Non-pigmented ciliary epithelial cell (primary cell): ENCODE results near the gene YWHAH.
A peak's percentile ranks its signal among the peaks of the same experiment; 100 is the strongest.
"Not testable (repeated sequence)": the region's sequence is repeated elsewhere in the genome, so short reads cannot be mapped to it uniquely, and the experiment has no call there.

Experiments used
- DNase-seq: peaks from one replicate; pipeline ENCODE4 v3.0.0-alpha.2; 2010; ENCODE audit warnings: low read depth

YWHAH gene

DNA sequence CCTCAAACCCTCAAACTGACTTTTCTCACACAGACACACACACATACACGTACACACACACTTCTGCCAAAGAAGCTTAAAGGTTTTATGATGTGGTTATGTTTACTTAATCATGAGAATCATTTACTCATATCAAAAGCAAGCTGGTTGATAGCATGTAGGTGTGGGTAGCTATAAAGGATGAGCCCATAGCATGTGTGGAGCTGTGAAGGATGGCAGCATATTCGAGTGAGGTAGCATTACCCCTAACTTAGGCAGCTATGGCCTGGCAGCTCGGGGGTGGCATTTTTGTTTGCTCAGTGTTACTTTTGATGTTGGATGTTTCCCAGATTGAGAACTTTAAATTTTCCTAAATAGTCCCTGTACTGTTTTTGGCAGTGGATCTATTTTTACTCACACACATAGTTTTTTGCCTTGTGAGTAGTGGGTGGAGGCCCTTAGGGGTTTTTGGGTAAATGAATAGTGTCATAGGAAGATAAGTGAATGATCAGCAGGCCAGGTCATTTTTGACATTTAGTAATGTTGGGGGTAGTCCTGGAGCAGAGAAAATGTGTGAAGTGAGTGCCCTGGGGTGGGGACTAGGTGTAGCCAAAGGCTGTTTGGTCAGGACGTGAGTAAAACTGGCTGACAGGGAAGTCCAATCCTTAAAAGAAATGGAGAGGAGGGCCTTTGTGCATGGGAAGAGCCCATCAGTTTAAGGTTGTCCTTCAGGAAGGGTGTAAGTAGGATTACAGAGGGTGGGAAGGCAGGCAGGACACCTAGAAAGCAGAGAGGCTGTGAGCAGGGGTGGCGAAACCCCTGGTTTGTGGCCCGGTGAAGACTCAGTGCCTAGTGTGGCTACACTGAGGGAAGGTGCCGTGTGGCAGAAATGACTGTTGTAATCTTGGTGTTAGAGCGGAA, 7.1 kb downstream of the YWHAH start:
- no peak for DNase-seq

DNA sequence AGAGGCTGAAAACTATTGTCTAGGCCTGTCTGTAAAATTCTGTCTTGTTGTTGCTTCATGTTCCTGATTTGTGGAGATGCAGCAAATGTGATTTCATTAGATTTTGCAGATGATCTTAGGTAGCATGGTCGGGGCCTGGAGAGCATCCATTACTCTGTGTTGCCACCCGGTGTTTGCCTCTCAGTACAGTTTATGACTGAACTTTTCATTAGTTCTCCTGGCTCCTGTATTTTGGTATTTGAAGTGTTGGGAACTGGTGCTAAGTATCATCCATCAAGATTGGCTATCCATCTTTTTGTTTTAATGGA, 7.7 kb downstream of the YWHAH start:
- no peak for DNase-seq

DNA sequence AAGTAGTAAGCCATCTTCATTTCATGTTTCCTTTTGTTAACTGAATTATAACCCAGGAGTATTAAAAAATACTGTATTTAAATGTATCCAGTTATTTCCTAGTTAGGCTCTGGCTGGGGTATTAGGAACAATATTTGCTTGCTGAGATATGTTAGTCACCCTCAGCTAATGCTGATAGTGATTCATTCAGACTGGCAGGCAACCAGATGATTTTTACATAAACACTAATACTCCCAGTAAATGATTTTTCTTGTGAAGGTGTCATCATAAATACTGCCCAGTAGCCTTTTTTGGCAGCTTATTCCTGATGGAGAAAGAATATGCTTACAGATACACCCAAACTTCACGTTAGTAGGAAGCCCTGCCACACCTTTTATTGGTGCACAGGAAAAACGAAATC, 8.1 kb downstream of the YWHAH start:
- peak; percentile 68 for DNase-seq

DNA sequence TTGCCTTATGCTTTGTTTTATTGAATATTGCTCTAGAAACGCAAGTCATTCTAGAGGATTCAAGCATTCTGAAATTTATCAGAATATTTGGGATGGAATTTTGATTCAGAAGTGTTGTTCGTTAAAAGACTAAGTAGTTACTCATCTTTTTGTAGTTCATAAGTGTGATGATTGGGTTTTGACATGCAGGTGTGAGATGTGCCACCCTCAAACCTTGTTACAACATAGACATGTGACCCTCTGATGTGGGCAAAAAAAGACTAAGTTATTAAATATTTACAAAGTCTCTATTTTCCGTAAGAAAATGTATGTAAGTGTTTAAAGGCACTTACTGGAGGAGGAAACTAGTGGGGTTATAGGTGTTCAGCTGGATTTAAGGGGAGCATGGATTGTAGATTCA, 8.9 kb downstream of the YWHAH start:
- no peak for DNase-seq

DNA sequence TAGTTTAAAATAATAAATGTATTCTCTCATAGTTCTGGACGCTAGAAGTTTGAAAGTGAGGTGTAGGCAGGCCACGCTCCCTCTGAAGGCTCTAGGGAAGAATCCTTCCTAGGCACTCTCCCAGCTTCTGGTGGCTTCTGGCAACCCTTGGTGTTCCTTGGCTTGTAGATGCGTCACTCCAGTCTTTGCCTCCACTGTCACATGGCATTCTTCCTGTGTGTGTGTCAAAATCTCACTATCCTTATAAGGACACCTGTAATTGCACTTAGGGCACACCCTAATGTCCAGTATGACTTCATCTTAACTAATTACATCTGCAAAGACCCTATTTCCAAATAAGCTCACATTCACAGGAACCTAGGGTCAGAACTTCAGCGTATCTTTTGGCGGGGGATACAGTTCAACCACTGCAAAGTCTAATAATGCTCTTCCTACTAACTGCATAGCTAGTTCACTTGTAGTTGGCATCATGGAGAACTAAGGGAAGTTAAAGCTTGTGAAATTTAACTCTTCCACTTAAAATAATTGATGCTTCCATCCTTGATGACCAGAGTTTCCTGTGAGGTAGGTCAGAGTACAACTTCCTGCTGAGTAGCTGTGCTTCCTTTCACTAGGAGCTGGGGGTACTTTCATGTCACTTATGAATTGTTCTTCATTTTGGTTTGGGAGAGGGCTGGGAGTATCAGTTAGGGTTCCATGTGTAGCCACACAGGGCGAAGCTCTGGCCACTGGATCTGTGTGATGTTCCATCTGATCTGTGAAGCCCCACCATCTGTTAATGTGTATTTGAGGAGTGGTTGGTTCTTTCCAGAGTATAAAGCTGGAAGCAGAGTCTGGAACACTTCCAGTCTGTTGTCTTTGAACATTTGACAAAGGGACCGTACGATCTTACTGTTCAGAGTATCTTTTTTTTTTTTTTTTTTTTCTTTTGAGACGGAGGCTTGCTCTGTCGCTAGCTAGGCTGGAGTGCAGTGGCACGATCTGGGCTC, 10.5 kb downstream of the YWHAH start:
- no peak for DNase-seq

DNA sequence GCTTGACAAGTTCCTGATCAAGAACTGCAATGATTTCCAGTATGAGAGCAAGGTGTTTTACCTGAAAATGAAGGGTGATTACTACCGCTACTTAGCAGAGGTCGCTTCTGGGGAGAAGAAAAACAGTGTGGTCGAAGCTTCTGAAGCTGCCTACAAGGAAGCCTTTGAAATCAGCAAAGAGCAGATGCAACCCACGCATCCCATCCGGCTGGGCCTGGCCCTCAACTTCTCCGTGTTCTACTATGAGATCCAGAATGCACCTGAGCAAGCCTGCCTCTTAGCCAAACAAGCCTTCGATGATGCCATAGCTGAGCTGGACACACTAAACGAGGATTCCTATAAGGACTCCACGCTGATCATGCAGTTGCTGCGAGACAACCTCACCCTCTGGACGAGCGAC, 12.0 kb downstream of the YWHAH start:
- no peak for DNase-seq

DNA sequence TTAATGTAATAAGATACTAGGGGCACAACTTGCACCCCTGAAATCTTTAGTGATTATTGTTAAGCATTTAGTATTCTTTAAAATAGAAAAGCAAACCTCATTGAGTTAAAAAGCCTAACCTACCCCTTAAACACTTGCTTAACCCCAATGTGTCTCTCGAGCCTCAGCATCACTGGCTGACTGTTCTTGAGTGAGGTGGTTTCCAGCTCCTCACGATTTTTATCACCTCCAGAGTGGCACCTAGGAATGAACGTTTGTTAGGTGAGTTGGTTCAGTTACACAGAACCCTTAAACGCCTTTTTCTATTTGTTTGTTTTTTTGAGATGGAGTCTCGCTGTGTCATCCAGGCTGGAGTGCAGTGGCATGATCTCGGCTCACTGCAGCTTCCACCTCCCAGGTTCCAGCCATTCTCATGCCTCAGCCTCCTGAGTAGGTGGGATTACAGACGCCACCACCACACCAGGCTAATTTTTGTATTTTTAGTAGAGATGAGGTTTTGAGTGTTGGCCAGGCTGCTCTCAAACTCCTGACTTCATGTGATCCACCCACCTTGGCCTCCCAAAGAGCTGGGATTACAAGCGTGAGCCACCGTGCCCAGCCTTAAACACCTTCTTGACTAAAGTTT, 13.7 kb downstream of the YWHAH start:
- no peak for DNase-seq

DNA sequence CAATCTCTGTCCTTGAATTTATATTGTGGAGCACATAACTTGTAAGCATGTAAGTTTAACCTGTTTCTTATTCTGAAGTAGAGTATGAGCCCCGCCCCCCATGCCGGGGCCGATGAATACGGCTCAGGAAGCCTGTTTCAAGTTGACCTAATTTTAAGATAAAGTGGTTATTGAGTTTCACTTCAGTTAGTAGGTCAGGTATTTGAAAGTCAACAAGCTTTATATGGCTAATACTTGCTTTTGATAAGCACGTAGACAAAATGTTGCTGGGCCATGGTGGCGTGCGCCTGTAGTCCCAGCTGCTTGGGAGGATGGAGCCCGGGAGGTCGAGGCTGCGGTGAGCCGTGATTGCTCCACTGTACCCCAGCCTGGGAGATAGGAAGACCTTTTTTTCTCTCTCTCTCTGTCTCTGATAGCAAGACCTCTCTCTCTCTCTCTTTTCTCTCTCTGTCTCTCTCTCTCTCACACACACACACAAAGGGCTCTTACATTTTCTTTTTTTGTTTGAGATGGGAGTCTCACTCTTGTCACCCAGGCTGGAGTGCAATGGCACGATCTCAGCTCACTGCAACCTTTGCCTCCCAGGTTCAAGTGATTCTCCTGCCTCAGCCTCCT, 14.4 kb downstream of the YWHAH start:
- DNase-seq: no peak

DNA sequence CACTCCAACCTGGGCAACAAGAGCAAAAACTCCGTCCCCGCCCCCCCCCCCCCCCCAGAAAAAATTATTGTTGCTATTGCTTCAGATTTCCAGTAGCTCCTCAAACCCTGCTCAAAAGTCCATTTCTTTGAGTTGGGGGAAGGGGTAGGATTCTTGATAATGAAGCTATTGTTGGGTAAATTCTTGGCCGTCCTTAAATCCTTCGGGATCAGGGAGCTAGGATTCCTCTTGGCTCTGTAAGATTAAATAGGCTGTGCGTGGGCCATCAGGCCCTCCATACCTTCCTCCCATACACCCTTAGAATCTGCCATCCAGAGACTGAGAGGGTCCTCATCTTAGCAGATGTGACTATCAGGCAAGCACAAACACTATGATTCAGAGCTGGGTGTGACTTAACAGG, 16.4 kb downstream of the YWHAH start:
- DNase-seq: no peak

DNA sequence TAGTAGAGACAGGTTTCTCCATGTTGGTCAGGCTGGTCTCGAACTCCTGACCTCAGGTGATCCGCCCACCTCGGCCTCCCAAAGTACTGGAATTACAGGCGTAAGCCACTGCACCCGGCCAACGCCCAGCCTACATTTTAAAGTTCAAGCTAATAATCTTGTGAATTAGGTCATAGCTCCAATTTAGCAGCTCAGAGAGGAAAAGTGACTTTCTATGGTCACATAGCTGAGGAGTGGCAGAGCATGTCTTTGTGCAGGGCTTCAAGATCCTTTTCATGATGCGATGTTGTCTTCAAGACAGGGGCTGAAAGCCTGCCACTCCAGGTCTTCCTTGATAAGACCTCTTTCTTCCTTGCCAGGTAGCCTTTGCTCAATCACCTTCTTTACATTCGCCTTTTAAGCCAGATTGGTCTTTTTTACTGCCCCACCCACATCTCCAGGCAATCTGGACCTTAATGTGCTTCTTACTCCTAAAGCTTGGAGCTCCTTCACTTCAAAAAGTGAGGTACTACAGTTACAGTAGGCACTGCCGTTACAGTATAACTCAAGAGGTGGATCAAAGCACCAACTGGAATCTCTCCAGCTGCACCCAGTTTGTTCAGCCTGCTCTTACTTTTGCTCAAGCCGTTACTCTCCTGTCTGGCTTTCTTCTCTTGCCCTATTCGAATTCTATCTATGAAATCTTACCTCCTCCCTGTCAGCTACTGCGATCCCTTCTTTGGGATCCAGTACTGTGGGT, 18.2 kb downstream of the YWHAH start:
- DNase-seq: no peak

DNA sequence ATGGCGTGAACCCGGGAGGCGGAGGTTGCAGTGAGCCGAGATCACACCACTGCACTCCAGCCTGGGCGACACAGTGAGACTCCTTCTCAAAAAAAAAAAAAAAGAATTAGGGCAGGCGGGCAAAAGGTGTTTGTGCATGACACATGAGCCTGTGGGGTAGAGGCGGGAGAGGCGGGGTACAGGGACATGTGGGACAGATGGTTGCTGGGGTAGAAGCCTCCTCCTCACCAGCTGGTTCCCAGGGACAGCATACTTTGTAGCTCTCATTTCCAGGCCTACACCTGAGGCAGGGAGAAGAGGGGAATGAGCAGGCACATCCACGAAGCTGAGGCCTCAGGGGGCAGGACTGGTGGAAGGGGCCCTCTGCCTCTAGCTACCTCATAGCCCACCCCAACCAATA, 23.7 kb downstream of the YWHAH start:
- no peak for DNase-seq

DNA sequence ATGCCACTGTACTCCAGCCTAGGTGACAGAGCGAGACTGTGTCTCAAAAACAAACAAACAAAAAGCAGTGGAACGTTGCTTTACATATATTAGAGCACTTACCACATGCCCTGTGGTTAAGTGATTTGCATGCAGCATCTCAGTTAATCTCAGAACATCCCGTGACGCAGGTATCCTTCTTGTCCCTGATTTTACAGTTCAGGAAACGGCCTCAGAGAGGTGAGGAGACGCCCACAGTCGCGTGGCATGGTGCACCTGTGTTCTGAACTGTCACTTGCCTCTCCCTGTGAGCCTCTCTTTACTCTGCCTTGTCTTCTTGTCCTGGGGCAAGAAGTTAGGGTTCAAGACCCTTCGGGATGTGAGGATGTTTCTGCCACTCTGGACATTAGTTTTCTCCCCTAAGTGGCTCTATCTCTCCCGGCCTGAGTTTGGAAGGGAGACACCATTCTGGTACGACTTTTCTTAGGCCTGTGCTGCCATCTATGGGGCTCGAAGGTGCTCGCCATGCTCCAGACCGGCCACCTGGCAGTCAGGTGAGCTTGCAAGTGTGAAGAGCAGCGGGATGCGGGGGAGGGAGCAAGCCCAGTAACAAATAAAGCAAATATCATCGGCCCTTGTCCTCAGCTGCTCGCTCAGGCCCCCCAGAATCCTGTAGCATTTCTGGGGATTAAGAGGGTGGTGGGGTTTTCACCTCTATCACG, 25.6 kb downstream of the YWHAH start:
- DNase-seq: no peak

DNA sequence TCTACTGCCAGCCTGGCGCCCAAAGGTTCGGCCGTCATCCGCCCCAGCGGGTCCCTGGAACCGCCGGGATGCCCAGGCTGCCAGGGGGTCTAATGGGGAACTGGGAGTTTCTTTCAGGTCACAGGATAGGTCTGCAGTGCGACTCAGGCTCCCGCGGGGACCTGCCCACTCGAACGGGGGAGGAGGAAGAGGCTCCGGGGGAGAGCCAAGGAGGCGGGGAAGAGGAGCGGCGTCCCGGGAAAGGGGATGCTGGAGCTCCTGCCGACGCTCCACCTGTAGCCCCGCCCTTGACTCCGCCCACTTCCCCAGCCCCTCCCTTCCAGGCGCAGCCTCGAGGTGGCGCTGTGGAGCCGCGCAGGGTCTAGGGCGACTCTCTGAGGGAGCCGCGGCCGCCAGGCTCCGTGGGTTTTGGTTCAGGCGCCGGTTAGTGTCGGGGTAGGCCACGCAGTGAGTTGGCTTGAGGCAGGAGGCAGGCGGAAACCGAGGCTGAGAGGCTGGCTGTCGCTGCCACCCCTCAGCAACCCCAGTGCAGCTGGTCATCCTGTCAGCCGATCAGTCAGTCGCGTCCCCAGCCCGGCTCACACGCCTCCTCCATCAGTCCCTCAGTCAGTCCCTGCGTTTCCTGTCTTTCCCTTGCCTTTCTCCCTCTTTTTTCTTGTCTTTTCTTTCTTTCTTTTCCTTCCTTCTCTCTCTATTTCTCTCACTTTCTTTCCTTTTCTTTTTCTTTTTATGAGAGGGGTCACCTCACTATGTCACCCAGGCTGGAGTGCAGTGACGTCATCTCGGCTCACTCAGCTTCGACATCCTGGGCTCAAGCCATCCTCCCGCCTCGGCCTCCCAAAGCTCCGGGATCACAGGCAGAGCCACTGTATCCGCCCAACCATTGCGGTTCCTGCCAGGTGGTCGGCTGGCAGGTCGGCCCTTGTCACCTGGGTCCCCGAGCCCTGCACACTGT, 26.4 kb downstream of the YWHAH start:
- DNase-seq: no peak

DNA sequence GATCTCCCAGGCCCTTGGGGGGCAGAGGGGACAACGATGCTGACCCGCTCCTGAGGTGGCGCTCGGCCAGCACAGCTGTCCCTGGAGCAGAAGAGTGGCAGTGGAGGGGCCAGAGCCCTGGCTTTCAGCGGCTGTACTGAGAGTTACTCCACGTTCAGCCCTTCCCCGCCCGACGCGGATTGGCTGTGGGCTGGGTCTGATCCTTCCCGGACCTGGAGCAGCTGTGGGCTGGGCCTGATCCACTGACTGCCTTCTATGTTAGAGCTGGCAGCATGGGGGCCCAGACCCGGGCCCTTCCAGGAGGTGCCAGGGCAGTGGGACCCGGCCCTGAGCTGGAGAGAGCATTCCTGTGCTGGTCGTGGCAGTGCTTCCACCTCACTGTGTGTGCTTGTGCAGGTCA, 27.8 kb downstream of the YWHAH start:
- no peak for DNase-seq

DNA sequence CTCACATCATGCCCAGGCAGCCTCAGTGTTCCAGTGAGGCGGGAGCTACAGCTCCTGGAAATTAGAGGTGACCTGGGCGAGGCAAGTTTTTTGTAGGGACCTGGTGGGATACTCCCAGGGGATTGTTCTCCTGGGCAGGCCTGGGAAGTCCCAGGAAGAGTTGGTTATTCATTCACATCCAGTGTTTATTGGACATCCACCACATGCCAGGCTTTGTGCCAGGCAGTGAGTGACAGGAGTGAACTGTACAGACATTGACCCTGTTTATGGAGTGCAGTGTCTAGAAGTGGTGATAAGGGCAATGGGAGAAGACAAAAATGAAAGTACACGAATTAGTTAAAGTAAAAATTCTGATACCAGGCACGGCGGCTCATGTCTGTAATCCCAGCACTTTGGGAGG, 29.4 kb downstream of the YWHAH start:
- no peak for DNase-seq

DNA sequence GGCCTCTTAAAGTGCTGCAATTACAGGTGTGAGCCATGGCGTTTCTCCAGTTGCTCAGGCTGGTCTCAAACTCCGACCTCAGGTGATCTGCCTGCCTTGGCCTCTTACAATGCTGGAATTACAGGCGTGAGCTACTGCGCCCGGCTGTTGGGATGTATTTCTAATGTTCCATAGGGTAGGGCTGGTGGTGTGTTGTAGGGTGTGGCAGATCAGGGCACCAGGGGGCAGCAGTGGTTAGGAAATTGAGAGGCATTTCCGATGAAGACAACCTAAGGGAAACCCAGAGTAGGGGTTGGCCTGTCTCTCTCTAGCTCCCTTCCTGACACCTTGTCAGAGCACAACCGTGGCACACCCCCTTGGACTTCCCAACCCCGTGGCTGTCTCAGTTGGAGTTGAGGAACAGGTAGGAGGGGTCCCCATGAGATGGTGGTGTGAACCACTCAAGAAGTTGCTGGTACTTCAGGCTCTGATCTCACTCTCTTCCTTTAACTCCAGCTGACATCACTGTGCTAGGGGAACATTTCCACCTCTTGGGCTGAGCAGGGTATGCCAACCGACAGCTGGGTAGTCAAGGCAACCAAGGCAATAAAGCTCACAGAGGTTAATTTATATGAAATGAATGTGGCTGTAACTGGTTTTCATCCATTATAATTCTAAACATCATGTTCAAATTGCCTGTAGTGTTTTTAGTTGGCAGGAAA, 33.0 kb downstream of the YWHAH start:
- DNase-seq: peak; percentile 28

DNA sequence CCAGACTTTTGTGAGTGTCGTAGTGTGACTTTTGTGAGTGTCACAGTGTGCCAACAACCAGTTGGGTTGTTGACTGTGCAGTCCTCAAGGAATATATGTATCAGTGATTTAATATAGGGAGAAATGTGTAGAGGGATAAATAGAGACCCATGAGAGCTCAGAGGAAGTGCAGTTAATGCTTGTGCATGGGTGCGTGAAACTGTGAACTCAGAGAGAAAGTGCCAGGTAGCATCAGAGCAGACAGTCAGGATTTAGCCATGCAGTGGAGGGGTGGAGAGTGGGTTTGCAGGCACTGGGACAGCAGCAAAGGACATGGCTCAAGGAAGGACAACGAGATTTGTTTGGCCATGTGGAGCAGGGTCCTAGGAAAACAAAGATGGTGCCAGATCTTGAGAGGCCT, 33.6 kb downstream of the YWHAH start:
- no peak for DNase-seq

DNA sequence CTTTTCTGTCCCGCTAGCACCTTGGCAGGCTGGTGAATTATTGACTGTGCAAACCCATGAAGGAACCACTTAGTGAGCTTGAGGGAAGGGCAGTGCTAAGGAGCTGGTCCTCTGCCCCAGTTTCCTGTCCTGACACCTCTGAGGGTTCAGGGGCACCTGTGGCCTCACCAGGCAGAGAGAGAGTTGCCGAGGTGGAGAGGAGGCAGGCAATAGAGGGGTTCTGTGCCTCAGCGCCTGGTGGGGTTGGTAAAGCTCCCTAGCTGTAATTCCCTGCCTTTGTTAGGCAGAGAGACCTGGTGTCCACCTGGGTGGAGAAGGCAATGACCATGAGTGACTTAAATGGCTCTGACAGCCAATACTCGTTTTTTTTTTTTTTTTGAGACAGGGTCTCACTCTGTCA, 36.3 kb downstream of the YWHAH start:
- DNase-seq: no peak

DNA sequence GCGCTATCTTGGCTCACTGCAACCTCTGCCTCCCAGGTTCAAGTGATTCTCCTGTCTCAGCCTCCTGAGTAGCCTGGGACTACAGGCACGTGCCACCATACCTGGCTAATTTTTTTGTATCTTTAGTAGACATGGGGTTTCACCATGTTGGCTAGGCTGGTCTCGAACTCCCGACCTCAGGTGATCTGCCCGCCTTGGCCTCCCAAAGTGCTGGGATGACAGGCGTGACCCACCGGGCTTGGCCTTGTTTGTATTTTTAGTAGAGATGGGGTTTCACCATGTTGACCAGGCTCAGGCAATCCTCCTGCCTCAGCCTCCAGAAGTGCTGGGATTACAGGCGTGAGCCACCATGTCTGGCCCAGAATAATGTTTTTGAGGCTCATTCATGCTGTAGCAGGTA, 37.6 kb downstream of the YWHAH start:
- not testable (repeated sequence) for DNase-seq
